Activated T-cell treated with anti-CD3 and anti-CD28 coated beads for 1 hour (primary cell): ENCODE measurements around the gene OSBPL5.
A peak's percentile ranks its signal among the peaks of the same experiment; 100 is the strongest.

Experiments
- DNase-seq: peaks from one replicate; pipeline ENCODE4 v3.0.0-alpha.2; 2020; ENCODE audit warnings: low read depth

Gene OSBPL5, protein sequence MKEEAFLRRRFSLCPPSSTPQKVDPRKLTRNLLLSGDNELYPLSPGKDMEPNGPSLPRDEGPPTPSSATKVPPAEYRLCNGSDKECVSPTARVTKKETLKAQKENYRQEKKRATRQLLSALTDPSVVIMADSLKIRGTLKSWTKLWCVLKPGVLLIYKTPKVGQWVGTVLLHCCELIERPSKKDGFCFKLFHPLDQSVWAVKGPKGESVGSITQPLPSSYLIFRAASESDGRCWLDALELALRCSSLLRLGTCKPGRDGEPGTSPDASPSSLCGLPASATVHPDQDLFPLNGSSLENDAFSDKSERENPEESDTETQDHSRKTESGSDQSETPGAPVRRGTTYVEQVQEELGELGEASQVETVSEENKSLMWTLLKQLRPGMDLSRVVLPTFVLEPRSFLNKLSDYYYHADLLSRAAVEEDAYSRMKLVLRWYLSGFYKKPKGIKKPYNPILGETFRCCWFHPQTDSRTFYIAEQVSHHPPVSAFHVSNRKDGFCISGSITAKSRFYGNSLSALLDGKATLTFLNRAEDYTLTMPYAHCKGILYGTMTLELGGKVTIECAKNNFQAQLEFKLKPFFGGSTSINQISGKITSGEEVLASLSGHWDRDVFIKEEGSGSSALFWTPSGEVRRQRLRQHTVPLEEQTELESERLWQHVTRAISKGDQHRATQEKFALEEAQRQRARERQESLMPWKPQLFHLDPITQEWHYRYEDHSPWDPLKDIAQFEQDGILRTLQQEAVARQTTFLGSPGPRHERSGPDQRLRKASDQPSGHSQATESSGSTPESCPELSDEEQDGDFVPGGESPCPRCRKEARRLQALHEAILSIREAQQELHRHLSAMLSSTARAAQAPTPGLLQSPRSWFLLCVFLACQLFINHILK

DNA sequence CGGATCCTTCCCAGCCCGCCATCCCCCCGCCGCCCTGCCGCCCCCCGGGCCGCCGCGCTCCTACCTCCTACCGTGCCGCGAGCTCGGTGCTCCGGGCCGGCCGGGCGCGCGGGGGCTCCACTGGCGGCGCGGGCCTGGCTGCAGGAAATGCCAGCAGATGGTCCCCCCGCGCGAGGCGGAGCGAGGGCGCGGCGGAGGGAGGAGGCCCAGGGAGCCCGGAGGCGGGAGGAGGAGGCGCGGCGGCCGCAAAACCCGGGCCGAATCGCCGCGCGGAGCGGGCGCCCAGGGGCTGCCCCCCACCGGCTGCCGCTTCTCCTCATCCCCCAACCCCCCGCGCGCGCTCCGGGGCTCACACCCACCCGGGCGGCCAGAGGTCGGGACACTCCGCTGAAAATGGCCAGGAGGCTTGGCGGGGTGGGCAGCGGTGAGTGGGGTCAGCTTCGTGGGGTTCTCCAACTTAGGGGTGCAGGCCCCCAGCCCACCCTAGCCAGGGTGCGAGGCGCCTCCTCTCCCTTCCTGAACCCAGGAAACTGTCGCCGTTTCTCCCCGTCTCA is at the start of gene OSBPL5:
OSBPL5 (minus strand) TSS at position 159 of the 554 bp plus-strand sequence. CDS start 36,162 bp downstream, outside the sequence.
- DNase-seq, result peak; percentile 37

DNA sequence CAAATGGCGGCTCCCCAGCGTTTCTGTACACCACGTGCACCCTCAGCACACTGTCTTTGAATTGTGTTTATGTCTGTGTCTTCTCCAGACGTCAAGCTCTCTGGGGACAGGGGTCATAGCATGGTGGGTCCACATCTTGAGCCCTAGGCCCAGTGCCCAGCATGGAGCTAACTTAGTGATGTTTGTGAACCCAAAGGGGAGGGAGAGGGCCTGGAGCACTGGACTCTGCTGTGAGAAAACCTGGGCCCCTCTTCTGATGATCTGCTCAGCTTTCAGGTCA is 49.2 kb upstream of the OSBPL5 start:
- DNase-seq, result no peak

DNA sequence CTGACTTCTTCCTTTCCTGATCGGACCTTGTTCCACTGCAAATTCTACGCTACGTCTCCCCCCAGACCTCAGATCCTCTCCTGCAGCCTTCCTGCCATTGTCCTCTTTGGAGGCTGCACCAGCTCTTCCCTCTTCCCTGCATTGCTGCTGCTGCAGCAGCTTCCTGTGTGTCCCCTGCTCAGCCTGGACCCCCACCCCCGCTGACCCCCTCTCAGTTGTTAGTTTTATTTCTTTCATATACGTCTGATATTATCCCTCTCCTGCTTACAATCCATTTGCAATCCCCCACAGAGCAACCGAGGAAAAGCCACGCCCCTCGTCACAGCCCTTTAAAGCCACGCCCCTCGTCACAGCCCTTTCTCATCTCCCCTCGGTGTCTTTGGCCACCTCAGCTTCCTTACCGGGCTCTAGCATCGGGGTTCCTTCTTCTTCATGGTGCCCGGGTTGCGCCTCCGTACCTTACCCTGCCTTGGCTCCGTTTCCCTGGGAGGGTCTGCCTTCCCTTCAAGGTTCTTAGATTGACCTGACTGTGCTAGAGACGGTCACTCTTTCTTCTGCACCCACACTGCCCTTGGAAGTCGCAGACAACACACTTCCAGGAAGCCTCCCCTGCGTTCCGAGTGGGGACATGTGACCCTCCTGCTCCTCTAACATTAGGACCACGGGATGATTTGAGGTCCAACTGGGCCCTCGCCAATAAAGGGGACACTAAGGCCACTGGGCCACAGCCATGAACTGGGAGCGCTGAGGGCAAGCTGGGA is 48.7 kb upstream of the OSBPL5 start:
- no peak for DNase-seq

DNA sequence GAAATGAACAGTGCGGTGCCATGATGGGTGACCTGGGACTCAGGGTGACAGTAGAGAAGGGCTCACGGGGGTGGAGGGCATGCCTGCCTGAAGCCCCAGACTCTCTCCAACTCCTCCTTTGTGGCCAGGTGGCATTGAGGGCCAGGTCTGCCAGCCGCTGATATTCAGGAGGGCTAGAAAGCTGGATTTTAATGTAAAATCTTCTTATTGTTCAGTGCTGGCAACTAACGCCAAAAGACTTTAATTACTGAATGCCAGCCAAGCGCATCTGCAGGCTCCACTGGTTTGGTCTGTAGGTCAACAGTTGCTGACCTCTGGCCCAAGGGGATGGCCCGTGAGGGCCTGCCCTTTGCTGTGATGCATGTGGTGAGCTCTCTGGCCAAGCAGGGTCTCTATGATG is 43.2 kb upstream of the OSBPL5 start:
- DNase-seq, result no peak

DNA sequence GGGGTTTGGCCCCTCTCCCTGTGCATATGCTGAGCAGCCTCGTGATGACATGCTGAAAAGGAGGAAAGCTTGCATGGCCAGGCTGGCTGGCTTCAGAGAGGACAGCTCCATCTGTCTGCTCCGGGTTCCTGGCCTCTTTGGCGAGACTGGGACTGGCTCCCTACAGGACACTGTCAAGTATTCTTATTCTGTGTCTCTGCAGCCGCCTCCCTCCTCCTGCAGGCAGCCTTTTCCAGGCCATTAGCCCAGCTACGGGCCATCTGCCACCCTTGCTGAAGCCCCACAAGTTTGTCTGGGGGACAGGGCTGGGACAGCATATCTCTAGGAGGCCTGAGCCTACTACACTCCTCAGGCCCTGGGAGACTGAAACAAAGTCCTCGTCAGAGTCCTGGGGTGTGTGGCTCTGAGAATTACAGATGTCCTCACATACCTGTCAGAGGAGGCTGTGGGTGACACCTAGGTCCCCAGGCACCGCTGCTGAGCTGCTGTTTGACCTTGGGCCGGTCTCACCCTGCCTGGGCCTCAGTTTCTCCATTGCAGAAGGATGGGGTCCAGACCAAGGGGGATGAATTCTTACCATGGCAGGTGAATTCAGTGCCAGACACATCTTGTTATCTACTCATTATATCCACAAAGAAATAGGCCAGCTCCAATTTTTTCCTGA is 42.5 kb upstream of the OSBPL5 start:
- DNase-seq, result no peak

DNA sequence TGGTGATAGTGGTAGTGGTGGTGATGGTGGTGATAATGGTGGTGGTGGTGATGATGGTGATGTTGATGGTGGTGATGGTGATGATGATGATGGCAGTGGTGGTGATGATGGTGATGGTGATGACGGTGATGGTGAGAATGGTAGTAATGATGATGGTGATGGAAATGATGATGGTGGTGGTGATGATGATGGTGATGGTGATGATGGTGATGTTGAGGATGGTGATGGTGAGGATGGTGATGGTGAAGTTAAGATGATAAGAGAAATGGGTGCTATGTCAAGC is 41.8 kb upstream of the OSBPL5 start:
- no peak for DNase-seq

DNA sequence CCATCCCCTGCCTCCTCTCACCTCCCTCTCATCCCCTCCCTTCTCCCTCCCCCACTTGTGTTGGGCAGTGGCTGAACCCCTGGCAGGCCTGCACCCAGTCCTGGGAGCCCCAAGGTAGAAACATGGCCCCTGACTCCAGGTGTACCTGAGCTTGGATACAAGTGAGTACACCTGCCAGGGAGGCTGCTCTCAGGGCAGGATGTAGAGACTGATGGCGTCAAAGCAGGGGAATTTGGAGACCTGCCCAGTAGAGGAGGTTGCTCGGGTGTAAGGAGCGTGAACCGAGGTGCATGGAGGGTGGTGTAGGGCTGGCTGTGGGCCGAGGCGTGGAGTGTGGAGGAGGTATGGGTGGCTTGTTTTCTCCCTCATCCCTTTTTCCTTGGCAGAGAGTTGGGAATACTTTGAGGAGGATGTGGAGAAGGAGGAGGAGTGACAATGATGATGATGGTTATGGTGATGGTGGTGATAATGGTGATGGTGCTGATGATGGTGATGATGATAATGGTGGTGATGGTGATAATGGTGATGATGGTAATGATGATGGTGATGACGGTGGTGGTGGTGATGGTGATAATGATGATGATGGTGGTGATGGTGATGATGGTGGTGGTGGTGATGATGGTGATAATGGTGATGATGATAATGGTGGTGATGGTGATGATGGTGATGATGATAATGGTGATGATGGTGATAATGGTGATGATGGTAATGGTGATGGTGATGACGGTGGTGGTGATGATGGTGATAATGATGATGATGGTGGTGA is 41.2 kb upstream of the OSBPL5 start:
- DNase-seq, result no peak

DNA sequence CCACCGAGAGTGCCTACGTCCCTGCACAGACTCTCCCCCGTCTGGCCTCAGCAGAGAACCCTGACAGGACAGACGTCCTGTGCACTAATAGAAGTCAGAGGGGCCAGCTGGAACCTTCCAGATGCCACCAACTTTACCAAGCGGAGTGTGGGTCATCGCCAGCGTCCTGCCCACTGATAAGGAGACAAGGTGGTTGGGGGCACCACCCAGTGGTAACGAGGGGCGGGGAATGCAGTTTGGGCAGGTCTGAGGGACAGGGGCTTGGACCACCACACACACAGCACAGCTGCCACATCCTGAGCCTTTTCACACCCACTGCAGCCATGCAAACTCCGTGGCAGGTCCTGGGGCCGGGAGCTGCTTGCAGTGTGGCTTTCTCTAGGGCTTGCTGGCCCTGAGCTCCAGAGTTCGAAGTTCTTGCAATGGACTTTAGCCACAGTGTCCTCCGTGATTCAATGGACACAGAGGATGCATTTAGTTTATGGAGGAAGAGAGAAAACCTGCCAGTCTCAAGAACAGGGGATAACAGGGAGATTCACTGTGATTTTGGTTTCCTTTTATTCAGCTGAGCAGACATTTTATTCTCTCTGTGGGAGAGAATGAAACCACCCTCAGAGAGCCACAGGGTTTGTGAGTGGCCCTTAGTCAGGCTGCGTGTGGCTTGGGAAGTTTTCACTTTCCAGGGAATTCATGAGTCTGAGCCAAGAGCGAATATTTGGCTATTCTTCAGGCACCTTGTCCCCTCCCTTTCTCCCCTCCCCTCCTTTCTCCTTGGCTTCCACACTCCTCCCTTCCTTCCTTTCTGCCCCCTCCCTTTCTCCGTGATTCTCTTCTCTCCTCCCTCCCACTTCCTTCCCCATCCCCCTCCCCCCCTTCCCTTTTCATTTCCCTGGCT is 40.4 kb upstream of the OSBPL5 start:
- no peak for DNase-seq

DNA sequence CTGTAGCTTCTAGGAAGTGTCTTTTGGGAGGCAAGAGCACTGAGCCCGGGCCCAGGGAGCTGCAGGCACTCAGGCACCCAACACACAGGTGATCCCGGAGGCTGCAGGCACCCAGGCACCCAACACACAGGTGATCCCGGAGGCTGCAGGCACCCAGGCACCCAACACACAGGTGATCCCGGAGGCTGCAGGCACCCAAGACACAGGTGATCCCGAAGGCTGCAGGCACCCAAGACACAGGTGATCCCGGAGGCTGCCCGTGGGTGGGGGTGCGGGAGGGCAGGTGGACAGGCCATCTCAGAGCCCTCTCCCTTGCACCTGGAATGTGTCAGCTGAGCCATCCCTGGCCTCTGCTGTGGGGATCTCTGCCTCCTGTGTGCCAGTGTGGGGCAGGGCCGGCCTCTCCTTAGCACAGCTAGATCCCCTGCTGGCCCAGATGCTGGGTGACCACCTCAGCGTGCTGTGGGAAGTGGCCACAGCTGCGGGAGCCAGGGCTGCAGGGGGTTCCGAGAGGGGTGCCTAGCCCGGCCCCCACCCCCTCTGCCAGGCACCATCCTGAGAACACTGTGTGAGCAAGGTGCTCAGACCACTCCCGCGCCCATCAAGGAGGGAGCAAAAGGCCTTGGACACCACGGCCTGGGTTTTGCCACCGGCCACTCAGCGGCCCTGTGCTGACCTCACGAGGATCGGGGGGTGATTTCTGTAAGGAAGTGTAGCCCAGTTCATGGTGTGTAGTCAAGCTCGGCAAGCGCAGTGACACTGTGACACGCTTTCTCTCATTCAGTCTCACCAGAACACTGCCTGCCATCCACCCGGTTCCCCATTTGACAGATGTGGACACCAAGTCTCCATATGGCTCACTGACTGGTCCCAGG is 39.3 kb upstream of the OSBPL5 start:
- no peak for DNase-seq

DNA sequence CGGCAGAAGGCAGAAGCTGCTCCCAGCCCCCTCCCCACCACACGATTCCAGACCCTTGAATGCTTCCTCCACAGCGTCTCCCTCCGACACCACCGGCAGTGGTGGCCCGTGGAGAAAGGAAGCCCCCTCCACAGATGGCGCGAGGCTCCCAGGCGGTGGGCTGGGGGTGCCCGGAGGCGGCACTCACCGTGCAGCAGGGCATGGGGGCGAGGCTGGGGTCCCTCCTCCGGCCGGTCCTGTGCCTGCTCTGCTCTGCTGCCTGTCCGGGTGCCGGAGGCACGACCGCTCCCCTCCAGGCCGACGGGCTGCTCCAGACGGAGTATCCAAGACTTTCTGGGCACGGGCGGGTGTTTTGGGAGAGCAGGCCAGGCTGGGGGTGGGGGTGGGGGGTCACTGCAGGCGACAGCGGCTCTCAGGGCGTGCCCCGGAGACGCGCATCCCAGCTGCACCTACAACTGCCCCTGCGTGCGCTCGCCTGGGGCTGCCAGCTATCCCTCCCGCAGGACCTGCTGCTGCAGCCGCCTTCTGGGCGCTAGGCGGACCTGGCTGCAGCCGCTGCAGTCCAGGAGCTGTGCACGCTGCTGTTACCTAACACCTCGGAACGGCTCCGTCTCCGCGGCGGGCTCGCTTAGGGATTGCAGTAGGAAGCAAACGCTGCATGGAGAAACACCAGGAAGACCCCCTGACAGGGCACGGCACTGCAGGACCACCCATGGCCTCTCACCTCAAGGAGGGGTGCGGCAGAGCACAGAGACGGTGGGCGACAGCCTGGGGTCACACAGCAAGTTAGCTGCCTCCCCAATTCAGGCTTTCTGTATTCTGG is 38.3 kb upstream of the OSBPL5 start:
- DNase-seq, result no peak

DNA sequence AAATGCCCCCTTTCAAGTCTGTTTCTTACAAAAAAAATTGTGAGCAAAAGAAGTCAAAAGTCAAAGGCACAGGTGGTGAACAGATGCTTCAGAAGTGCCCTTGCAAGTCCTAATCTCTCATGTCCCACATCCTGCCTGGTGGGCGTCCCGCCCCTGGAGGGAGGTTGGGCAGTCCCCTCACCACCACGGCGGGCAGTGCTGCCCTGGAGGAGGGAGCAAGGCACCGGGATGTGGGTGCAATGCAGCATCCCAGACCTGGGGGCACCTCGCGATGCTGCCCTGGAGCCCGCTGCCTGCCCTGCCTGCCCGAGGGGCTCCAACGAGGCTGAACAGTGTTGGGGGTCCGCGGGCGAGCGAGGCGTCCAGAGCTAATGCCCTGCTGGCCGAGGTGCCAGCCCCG is 37.6 kb upstream of the OSBPL5 start:
- DNase-seq, result no peak

DNA sequence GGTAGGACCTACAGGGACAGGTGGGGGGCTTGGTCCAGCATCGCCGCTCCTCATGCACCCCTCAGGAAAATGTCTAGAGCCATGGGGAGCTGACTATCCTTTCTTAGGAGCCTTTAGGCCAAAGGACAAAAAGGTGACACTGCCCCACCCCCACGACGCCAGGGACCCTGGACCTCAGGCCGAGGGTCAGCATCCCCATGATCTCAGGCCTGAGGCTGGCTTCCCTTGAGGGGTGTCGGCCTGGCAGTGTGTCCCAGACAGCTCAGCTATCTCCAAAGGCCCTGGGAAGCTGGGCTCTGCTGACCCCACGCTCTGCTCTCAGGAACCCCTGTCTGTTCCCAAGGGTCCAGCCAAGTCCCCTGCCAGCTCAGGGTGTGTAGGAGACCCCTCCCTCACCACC is 37.2 kb upstream of the OSBPL5 start:
- no peak for DNase-seq

DNA sequence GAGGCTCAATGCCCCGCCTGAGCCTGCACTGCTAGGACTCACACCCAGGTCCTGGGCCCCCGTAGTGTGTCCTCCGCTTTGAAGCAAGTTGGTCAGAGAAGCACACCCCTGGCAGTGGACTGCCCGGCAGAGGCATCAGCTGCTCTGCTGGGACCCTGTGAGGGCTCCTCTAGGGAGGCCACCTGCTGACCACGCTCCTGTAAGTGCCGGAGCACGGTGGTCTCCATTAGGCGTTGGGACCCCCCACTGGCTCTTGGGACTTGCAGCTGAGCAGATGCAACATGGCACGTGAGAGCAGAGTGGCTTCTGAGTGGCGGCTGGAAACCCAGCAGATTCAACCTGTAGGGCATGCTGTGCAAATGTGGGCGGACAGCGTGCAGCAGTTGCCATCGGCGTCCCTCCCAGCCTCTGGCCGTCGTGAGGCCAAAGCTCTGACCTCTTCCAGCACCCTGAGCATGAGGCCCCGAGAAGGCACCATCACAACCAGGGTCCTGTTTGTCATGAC is 36.6 kb upstream of the OSBPL5 start:
- no peak for DNase-seq

DNA sequence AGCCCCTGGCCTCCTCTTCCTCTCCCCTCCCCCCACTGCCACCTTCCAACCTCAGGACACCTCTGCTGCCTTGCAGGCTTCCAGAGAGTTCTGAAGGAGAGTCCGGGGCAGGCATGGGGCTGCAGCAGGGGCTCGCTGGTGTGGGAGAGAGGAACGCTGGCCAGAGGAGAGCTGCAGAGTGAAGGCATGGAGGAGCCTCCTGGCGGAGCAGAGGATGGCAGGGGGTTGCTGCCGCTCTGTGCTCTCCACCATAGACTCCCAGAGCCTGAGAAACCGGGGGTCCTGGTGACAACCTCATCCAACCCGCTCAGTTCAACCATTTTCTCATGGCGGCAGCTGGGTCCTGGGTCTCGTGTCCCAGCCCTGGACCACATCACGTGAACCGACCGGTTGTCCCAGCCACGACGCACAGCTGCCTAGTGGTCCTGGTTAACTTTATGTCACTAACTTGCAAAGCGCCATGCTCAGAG is 36.0 kb upstream of the OSBPL5 start:
- DNase-seq, result no peak

DNA sequence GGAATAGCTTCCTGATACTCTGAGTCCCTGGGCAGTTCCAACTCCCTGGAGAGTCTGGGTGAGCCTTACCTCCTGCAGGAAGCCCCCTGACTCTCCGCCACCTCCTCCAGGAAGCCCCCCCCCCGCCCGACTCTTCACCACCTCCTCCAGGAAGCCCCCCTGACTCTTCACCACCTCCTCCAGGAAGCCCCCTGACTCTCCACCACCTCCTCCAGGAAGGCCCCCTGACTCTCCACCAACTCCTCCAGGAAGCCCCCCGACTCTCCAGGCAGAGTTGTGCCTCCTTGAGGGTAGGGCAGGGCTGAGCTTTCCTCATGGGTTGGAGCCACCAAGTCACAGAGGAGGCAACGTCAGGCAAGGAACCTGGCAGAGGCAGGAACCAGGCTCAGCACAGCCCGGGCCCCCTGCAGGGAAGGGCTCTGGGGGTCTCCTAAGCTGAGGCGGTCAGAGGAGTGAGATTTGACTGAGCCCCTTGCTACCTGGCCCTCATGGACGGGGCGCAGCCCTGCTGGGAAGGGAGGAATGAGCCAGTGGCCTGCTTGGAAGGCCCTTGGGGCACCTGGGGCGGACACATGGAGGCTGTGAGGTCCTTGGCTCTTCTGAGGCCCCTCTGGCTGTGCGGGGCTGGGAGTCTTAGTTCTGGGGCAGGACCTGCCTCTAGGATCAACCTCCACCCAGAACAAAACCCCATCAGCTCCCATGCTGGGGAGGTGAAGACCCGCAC is 35.4 kb upstream of the OSBPL5 start:
- no peak for DNase-seq

DNA sequence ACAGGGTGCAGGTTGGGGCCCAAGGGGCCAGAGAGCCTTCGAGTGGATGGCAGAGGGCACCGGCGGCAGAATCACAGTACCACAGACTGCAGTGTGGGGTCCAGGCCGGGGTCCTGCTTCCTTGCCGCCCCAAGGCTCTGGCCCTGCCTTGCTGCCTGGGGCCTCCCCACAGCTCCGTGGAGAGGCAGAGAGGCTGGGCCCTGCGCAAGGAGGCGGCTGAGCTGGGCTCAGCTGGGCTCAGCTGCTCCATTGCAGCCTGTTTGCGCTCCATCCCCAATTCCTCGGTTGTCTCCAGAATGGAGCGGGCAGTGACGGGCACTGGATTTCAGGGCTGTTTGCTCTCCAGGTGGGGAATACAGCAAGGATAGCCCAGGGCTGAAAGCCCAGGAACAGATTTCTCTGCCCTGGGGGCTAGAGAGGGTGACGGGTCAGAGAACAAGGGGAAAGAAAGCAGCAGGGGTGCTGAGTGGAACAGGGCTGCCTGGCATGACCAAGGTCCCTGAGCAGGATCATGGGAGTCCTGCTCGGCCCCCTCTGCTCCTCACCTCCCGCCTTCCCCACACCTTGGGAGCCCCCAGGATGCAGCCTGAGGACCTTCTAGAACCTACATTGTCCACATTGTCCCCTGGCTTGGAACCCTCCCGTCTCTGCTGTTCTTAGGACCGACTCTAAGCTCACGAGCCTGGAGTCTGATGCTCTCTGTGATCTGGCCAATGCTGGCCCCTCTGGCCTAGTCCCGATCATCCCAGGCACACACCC is 34.6 kb upstream of the OSBPL5 start:
- no peak for DNase-seq

DNA sequence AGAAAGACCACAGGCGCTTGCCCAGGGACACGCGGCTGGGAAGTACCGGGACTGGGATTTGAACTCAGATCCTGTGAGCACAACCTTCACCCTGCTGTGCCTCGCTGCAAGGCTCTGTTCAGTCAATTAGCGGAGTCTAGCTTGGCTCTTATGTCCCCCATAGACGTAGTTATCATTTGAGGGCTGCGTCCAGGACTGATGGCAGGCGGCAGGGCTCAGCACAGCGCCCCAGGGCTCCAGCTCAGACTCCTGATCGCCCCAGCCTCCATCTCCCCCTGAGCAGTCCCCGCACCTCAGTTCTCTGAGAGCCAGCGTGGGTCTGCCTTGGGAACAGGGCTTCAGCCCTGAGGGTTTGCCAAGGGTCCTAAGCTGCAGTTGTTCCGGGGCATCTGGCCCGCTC is 33.7 kb upstream of the OSBPL5 start:
- no peak for DNase-seq
